Spleen (tissue), 7 donors: ENCODE measurements around the gene CTNNA2.

Experiments
- POLR2A ChIP-seq, 3 donors: fragments of 450-650 bp; IDR thresholded peaks; one replicate each; pipeline ENCODE4 v1.5.1; 2017; ENCODE audit warnings: antibody characterized with exemption in 3 of 3, mild to moderate bottlenecking in 1 of 3
- POLR2AphosphoS5 ChIP-seq, 3 donors: sonication (generic); formaldehyde crosslinking; IDR thresholded peaks; one replicate each; pipeline ENCODE4 v1.5.1; 2017; ENCODE audit warnings: antibody characterized with exemption in 3 of 3
- TF ChIP-seq, protein P1 (sequence below), 11 experiments: fragments of 200-600 bp in 7 of 11; fragments of 450-650 bp in 4 of 11; sonication (generic) in 4 of 11; IDR thresholded peaks in 8 of 11; conservative IDR thresholded peaks in 3 of 11; 1 replicate in 7 of 11; 2 replicates in 4 of 11; pipeline versions ENCODE4 v1.4.0 to v1.8.0; 2016 to 2021; ENCODE audit warnings: antibody characterized with exemption in 11 of 11, inconsistent platforms in 4 of 11, mild to moderate bottlenecking in 1 of 11
- donor health status: DM: no; HTN: no; CAD: no; lungs with moderate emphysema.
- donor health status: DM: no; HTN: no; CAD: no.
- donor health status: DM: no; HTN: no; CAD: no.

DNA sequence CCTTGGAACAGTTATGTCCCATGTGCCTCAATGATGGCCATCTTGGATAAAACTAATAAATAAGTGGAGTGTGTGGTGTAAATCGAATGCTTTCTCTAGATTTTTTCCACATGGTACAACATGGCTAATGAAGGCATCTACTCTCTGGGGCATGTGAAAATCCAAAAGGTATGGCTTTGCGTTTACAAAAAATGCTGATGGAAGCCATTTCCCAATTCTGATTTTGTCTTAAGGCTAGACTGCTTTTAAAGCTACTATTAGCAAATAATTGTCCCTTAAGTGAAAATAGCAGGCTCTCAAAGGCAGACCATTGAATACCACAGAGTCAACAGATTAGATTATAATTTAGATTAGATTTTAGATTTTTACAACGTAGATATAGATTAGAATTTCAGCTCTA lies 608.0 kb downstream of the CTNNA2 start:
- TF ChIP-seq, protein P1, sequence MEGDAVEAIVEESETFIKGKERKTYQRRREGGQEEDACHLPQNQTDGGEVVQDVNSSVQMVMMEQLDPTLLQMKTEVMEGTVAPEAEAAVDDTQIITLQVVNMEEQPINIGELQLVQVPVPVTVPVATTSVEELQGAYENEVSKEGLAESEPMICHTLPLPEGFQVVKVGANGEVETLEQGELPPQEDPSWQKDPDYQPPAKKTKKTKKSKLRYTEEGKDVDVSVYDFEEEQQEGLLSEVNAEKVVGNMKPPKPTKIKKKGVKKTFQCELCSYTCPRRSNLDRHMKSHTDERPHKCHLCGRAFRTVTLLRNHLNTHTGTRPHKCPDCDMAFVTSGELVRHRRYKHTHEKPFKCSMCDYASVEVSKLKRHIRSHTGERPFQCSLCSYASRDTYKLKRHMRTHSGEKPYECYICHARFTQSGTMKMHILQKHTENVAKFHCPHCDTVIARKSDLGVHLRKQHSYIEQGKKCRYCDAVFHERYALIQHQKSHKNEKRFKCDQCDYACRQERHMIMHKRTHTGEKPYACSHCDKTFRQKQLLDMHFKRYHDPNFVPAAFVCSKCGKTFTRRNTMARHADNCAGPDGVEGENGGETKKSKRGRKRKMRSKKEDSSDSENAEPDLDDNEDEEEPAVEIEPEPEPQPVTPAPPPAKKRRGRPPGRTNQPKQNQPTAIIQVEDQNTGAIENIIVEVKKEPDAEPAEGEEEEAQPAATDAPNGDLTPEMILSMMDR (IDR thresholded peaks at IDR 0.05 in 8 of 11, conservative IDR thresholded peaks at IDR 0.05 in 3 of 11) = no peak
- TF ChIP-seq POLR2A (IDR thresholded peaks at IDR 0.05) (no peak), POLR2AphosphoS5 (IDR thresholded peaks at IDR 0.05) (no peak)
